Measurements from ENCODE around the gene AGR3.

Gene AGR3

DNA sequence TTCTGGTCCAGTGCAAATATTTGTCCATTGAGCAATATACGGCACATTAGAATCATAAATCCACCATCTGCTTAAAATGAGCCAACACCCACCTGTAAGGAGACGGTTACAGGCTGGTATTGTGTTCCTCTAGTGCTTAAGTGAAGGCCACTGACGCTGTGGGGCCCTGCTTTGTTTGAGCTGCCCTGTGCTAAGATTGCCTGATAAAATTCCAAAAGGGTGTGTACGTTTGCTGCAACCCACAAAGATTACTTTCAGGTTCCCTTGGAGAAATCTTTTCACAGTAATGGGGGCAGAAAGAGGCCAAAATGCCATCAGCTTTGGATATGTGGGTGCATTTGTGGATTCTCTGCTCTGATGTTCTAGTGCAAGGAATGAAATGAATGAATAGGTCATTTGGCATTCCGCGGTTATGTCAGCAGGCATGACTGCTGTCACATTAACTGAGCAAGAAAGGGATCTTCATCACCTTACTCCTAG is 34.4 kb downstream of the AGR3 start:
- no peak for TF ChIP-seq Cebpa-rat (IDR thresholded peaks at IDR 0.05)
- peaks cover 20 to 28% (median 25%) of the 10 kb centered on the region in 10 experiments for H3K4me1 ChIP-seq
- no peak overlapping the region for H3K4me2 ChIP-seq
- H3K9me3 ChIP-seq (replicated peaks in 1 of 11), result no peaks in the 10 kb centered on the region
- peaks cover 0 to 8% (median 0%) of the 10 kb centered on the region in 11 experiments; a peak in 4 of 22 replicates for H3K27me3 ChIP-seq
- H3K36me3 ChIP-seq, result no peaks in the 10 kb centered on the region
- H3K4me3 ChIP-seq, result no peak overlapping the region
- no peak overlapping the region for H3K9ac ChIP-seq
- peaks cover 0 to 6% (median 0%) of the 10 kb centered on the region in 11 experiments; a peak in 1 of 22 replicates for H4K20me1 ChIP-seq
- no peak overlapping the region for H3K27ac ChIP-seq

- Histone ChIP-seq H3K27me3 (peaks cover 0 to 8% (median 0%) of the 10 kb centered on the region in 11 experiments; a peak in 4 of 22 replicates), H4K20me1 (peaks cover 0 to 6% (median 0%) of the 10 kb centered on the region in 11 experiments; a peak in 1 of 22 replicates), H3K36me3 (no peaks in the 10 kb centered on the region), H3K4me2 (no peak overlapping the region), H3K4me3 (no peak overlapping the region), H3K9me3 (replicated peaks in 1 of 11) (no peaks in the 10 kb centered on the region), H3K4me1 (peaks cover 13 to 21% (median 17%) of the 10 kb centered on the region in 10 experiments), H3K9ac (no peak overlapping the region), H3K27ac (no peak overlapping the region)
- no peak for TF ChIP-seq Cebpa-rat (IDR thresholded peaks at IDR 0.05)
These were observed 35.1 kb downstream of the AGR3 start for GRCh38 chr7:16846601-16847165.

DNA sequence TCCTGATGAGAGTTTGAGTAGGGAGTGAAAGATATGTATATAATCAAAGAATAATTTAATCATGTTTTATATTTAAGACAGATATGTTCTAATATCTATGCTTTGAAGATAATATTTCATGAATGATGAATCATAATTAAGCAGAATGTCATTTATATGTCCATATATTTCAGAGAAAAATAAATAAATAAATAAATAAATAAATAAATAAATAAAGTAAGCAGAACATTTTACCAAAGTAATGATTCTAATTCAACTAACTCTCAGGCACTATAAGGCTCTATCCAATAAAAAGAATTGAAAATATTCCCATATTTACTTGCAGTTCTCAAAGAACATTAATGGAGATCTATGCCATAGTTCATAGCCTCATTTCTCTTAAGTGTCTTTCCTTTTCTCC is 36.0 kb downstream of the AGR3 start:
- TF ChIP-seq Cebpa-rat (IDR thresholded peaks at IDR 0.05), result no peak
- Histone ChIP-seq H3K9ac (no peak overlapping the region), H4K20me1 (peaks cover 0 to 6% (median 0%) of the 10 kb centered on the region in 11 experiments; a peak in 1 of 22 replicates), H3K27ac (no peak overlapping the region), H3K36me3 (no peaks in the 10 kb centered on the region), H3K9me3 (replicated peaks in 1 of 11) (no peaks in the 10 kb centered on the region), H3K4me3 (no peak overlapping the region), H3K27me3 (peaks cover 0 to 4% (median 0%) of the 10 kb centered on the region in 11 experiments; a peak in 4 of 22 replicates), H3K4me1 (peaks cover 5 to 12% (median 9%) of the 10 kb centered on the region in 10 experiments; a peak in 17 of 20 replicates), H3K4me2 (no peak overlapping the region)

DNA sequence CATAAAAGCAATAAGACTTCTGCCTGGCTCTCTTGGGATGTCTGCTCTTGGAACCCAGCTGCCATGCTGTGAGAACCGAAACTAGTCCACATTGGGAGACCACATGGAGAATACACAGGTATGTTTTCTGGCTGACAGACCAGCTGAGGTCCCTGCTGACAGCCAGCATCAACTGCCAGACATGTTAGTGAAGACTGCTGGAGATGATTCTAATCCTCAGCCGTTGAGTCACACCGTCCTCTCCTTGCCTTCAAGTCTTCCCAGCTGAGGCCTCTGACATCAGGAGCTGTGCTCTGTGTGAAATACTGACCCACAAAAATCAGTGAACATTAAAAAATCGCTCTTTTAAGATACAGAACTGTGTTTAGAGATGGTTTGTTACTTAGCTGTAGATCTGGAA is 40.1 kb downstream of the AGR3 start:
- no peaks in the 10 kb centered on the region for H3K27me3 ChIP-seq
- no peak overlapping the region for H3K27ac ChIP-seq
- no peaks in the 10 kb centered on the region; a peak in 1 of 20 replicates for H3K4me1 ChIP-seq
- no peak overlapping the region for H3K4me2 ChIP-seq
- no peaks in the 10 kb centered on the region for H3K36me3 ChIP-seq
- H3K9ac ChIP-seq, result no peak overlapping the region
- H3K9me3 ChIP-seq (replicated peaks in 1 of 11), result no peaks in the 10 kb centered on the region
- no peaks in the 10 kb centered on the region for H4K20me1 ChIP-seq
- no peak for TF ChIP-seq Cebpa-rat (IDR thresholded peaks at IDR 0.05)
- H3K4me3 ChIP-seq, result no peak overlapping the region

GRCh38 chr7:16840094-16840493 is 41.7 kb downstream of the AGR3 start:
- Histone ChIP-seq H3K4me3 (no peak overlapping the region), H4K20me1 (no peaks in the 10 kb centered on the region), H3K36me3 (no peaks in the 10 kb centered on the region), H3K4me1 (no peaks in the 10 kb centered on the region; a peak in 1 of 20 replicates), H3K27me3 (no peaks in the 10 kb centered on the region), H3K9ac (no peak overlapping the region), H3K4me2 (no peak overlapping the region), H3K27ac (no peak overlapping the region), H3K9me3 (replicated peaks in 1 of 11) (no peaks in the 10 kb centered on the region)
- TF ChIP-seq Cebpa-rat (IDR thresholded peaks at IDR 0.05), result no peak

DNA sequence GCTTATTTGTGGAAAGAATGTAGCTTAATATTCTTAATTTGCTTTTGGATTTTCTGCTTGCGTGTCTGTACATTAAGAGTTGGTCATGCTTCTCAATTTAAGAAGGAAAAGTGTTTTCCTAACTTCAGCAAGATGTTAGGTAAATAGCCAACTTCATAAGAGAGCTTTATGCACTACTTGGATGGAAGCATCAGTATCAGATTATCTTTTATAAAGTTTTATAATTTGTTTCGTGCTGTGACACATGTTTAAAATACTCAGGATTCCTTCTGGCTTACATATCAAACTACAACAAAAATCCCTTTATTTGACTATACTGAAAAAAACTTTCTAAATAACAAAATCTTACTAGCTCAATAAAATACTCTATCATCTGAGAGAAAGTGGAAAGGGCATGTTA is 42.1 kb downstream of the AGR3 start:
- Histone ChIP-seq H3K4me1 (no peaks in the 10 kb centered on the region; a peak in 1 of 20 replicates), H3K9ac (no peak overlapping the region), H4K20me1 (no peaks in the 10 kb centered on the region), H3K4me3 (no peak overlapping the region), H3K4me2 (no peak overlapping the region), H3K36me3 (no peaks in the 10 kb centered on the region), H3K27ac (no peak overlapping the region), H3K27me3 (no peaks in the 10 kb centered on the region), H3K9me3 (replicated peaks in 1 of 11) (no peaks in the 10 kb centered on the region)
- no peak for TF ChIP-seq Cebpa-rat (IDR thresholded peaks at IDR 0.05)

DNA sequence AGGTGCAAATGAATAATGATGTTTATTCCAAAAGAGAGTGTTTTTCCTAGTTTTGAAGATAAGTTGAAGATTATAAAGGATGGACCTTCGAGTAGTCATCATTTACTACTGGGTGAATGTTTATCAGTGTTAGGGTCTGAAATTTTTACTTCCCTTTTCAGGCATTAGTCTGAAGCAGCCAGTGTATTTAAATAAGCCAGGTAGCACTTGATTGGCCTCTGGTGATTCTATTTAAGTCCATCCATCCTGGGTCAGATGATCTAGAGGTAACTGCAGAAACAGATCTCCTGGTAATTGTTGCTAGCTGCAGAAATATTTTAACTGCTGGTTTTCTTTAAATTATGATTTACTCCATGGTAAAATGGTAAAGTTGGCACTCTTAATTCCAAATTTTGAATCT is 42.9 kb downstream of the AGR3 start:
- no peaks in the 10 kb centered on the region for H3K36me3 ChIP-seq
- no peak overlapping the region for H3K27ac ChIP-seq
- H3K9ac ChIP-seq, result no peak overlapping the region

DNA sequence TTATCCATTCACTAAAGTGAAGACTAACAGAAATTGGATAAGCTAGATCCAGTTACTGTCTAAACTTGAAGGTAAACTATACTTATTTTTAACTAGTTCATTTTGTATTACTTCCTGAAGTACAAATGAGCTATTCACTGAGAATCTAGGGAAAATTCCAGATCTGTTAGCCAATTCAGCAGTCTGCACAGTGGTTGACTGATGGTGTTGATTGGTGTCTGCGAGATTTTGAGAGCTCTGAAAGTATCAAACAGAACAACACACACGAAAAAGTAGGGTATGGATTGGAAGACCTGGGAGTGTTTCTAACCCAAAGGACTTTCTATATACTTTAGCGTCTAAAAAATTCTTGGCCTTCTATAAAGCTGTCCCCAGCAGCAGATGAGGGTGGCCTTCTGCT is 43.4 kb downstream of the AGR3 start:
- no peaks in the 10 kb centered on the region for H3K27me3 ChIP-seq
- no peak overlapping the region for H3K4me2 ChIP-seq
- no peaks in the 10 kb centered on the region for H3K9me3 ChIP-seq (replicated peaks in 1 of 11)
- H3K27ac ChIP-seq, result no peak overlapping the region
- H3K36me3 ChIP-seq, result no peaks in the 10 kb centered on the region
- TF ChIP-seq Cebpa-rat (IDR thresholded peaks at IDR 0.05), result no peak
- no peaks in the 10 kb centered on the region for H3K4me1 ChIP-seq
- H4K20me1 ChIP-seq, result no peaks in the 10 kb centered on the region
- H3K4me3 ChIP-seq, result no peak overlapping the region
- H3K9ac ChIP-seq, result no peak overlapping the region

More for the DNA sequence above, 42.9 kb downstream of the AGR3 start:
- Histone ChIP-seq H4K20me1 (no peaks in the 10 kb centered on the region), H3K4me3 (no peak overlapping the region), H3K4me2 (no peak overlapping the region), H3K9me3 (replicated peaks in 1 of 11) (no peaks in the 10 kb centered on the region), H3K4me1 (no peaks in the 10 kb centered on the region; a peak in 1 of 20 replicates), H3K27me3 (no peaks in the 10 kb centered on the region)
- TF ChIP-seq Cebpa-rat (IDR thresholded peaks at IDR 0.05), result no peak

GRCh38 chr7:16836481-16836880 is 45.3 kb downstream of the AGR3 start:
- H3K4me2 ChIP-seq, result no peak overlapping the region
- no peak overlapping the region for H3K9ac ChIP-seq
- no peaks in the 10 kb centered on the region for H3K27me3 ChIP-seq
- H3K4me3 ChIP-seq, result no peak overlapping the region
- no peaks in the 10 kb centered on the region for H3K9me3 ChIP-seq (replicated peaks in 1 of 11)
- H3K4me1 ChIP-seq, result no peaks in the 10 kb centered on the region
- H3K27ac ChIP-seq, result no peak overlapping the region
- H4K20me1 ChIP-seq, result no peaks in the 10 kb centered on the region
- no peak for TF ChIP-seq Cebpa-rat (IDR thresholded peaks at IDR 0.05)
- H3K36me3 ChIP-seq, result no peaks in the 10 kb centered on the region

DNA sequence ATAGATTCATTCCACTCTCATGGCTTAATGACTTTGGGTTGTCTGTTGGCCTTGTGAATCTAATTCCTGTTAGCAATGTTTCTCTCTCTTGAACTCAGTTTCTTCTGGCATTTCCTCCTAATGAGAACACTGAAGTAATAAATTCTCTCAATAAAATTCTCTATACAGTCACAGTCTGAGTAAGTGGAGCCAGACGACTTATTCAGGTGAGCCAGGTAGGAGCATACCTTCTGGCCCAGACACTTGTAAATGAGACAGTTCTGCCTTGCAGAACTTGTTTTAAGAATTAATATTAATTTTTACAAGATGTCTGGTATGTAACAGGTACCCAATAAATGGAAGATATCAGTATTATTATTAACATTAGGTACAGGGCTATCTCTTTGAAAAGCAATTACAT is 48.4 kb downstream of the AGR3 start:
- Histone ChIP-seq H3K4me2 (no peak overlapping the region), H3K4me3 (no peak overlapping the region), H3K4me1 (no peaks in the 10 kb centered on the region), H3K9ac (no peak overlapping the region), H4K20me1 (no peaks in the 10 kb centered on the region), H3K36me3 (no peaks in the 10 kb centered on the region), H3K27ac (no peak overlapping the region), H3K27me3 (no peaks in the 10 kb centered on the region), H3K9me3 (replicated peaks in 1 of 11) (peaks cover 0 to 9% (median 0%) of the 10 kb centered on the region in 11 experiments; a peak in 3 of 22 replicates)
- no peak for TF ChIP-seq Cebpa-rat (IDR thresholded peaks at IDR 0.05)

Data from BLaER1 treated with 17β-estradiol and CSF1 and Interleukin-3, amounts not matched to agents 10 nM and 100 nM (cell line).